Nephron progenitor cell (in vitro differentiated cells): Measurements from ENCODE around the gene SEC14L5.

Experiments
- DNase-seq: peaks from one replicate; pipeline ENCODE4 v3.0.0; 2021
- H3K27ac Mint-ChIP-seq: 2 replicates; pipeline ENCODE4 v1.8.0; 2021; ENCODE audit warnings: mild to moderate bottlenecking, moderate library complexity, mixed read lengths
- H3K27me3 Mint-ChIP-seq: 2 replicates; pipeline ENCODE4 v1.8.0; 2021; ENCODE audit warnings: mild to moderate bottlenecking, low read depth, mixed read lengths; ENCODE audit not compliant: poor library complexity
- H3K36me3 Mint-ChIP-seq: 2 replicates; pipeline ENCODE4 v1.8.0; 2021; ENCODE audit warnings: low read depth, mixed read lengths
- H3K4me1 Mint-ChIP-seq: 2 replicates; pipeline ENCODE4 v1.8.0; 2021; ENCODE audit warnings: mixed read lengths
- H3K4me3 Mint-ChIP-seq: 2 replicates; pipeline ENCODE4 v1.8.0; 2021; ENCODE audit warnings: mild to moderate bottlenecking, moderate library complexity, mixed read lengths
- H3K9me3 Mint-ChIP-seq: 2 replicates; pipeline ENCODE4 v1.8.0; 2021; ENCODE audit warnings: mild to moderate bottlenecking, moderate library complexity, mixed read lengths
- TF ChIP-seq, protein P1 (sequence below): fragments of 200-600 bp; sonication (generic); IDR thresholded peaks from 2 replicates; pipeline ENCODE4 v1.5.0; 2021; ENCODE audit warnings: antibody characterized with exemption

The SEC14L5 gene

DNA sequence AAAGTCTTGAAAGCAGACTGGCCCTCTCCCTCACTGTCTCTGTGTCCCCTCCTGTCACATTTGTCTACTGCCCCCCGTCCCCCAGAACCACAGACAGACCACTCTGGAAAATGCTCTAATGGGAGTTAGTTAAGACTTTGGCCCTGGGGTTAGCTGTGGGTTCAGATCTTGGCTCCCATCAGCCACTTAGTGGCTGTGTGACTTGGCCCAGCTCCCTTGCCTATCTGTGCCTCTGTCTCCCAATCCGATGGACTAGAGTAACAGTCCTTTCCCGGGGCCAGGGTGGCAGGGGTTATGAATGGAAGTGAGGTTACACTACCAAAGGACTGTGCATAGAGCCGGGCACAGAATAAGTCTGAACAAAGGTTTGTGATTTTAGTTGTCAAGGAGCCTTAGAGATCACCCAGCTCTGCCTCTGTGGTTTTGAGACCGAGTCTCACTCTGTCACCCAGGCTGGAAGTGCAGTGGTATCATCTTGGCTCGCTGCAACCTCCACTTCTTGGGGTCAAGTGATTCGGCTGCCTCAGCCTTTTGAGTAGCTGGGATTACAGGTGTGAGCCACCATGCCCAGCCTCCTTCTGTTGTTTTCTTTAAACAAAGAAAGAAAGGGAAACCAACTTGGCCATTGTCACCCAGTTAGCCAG, 44.9 kb upstream of the SEC14L5 start:
- TF ChIP-seq, protein P1, sequence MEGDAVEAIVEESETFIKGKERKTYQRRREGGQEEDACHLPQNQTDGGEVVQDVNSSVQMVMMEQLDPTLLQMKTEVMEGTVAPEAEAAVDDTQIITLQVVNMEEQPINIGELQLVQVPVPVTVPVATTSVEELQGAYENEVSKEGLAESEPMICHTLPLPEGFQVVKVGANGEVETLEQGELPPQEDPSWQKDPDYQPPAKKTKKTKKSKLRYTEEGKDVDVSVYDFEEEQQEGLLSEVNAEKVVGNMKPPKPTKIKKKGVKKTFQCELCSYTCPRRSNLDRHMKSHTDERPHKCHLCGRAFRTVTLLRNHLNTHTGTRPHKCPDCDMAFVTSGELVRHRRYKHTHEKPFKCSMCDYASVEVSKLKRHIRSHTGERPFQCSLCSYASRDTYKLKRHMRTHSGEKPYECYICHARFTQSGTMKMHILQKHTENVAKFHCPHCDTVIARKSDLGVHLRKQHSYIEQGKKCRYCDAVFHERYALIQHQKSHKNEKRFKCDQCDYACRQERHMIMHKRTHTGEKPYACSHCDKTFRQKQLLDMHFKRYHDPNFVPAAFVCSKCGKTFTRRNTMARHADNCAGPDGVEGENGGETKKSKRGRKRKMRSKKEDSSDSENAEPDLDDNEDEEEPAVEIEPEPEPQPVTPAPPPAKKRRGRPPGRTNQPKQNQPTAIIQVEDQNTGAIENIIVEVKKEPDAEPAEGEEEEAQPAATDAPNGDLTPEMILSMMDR: no peak
- H3K4me1 Mint-ChIP-seq: no peaks in the 10 kb centered on the region
- peak overlapping the region; percentile 85 for H3K27ac Mint-ChIP-seq
- DNase-seq: no peak
- H3K36me3 Mint-ChIP-seq: no peaks in the 10 kb centered on the region
- no peaks in the 10 kb centered on the region for H3K9me3 Mint-ChIP-seq
- H3K4me3 Mint-ChIP-seq: no peak overlapping the region
- peaks cover 3% of the 10 kb centered on the region for H3K27me3 Mint-ChIP-seq

DNA sequence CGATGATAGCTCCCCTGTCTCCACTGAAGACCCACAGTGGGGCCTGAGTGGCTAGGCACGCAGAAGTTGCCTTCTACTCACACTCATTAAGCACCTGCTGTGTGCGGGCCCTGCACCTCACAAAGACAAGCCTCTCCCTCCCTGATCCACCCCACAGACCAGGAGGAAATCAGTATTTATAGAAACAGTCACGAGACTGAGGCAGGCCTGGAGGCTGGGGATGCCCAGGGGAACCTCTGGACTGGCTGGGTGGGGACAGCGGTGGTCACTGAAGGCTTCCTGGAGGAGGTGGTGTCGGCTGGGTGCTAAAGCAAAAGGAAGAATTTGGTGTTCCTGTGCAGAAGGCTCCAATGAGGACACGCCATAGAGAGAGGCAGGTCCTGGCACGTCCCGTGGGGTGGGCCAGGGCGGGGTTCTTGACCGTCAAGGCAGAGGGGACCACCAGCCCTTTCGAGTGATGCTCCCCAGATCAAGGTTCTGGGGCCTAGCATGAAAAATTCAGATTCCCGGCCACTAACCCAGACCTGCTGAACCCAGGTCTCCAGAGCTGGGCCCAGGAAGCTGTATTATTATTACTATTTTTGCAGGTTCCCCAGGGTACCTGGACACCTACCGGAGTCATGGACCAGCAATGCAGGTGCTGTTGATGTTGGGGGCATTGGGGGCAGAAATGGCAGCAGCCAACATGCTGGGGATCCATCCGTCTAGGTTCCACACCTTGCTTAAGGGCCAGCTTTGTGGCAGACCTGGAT, 44.2 kb upstream of the SEC14L5 start:
- H3K9me3 Mint-ChIP-seq: no peaks in the 10 kb centered on the region
- no peak overlapping the region for H3K27ac Mint-ChIP-seq
- H3K4me3 Mint-ChIP-seq: no peak overlapping the region
- H3K36me3 Mint-ChIP-seq: no peaks in the 10 kb centered on the region
- TF ChIP-seq, protein P1: no peak
- no peaks in the 10 kb centered on the region for H3K27me3 Mint-ChIP-seq
- DNase-seq: no peak
- no peaks in the 10 kb centered on the region for H3K4me1 Mint-ChIP-seq

DNA sequence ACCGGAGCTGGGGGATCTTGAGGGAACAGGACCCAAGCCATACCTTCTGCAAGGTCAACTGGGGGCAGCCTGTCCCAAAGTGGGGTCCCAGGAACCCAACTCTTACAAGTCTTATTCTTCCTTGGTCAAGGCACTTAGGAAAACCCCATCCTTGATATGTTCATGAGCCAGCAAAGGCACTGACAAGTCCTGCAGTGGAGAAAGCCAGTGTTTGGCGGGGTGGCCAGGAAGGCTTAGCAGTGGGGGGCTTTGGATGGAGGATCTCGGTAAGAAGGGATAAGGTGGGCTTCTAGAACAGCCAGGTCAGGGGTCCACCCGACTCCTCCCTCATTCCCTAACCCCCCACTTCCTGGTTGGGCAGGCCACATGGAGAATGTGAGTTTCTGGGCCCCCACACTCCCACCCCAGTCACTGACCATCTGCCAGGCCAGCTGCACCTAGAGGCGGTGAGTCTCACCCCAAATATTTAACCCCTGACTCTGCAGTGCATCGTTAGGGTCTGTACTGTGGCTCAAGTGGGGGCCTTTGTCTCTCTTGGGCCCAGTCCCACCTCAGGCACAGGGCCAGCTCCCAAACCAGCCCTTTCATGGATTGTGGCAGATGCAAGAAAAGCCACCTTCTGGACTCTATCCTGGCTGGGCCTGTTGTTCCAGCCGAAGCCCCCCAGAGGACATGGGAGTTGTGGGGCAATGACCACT, 43.5 kb upstream of the SEC14L5 start:
- H3K27ac Mint-ChIP-seq: no peak overlapping the region
- H3K36me3 Mint-ChIP-seq: no peaks in the 10 kb centered on the region
- H3K4me1 Mint-ChIP-seq: no peaks in the 10 kb centered on the region
- H3K27me3 Mint-ChIP-seq: no peaks in the 10 kb centered on the region
- H3K9me3 Mint-ChIP-seq: no peaks in the 10 kb centered on the region
- no peak overlapping the region for H3K4me3 Mint-ChIP-seq
- TF ChIP-seq, protein P1: no peak
- DNase-seq: no peak

DNA sequence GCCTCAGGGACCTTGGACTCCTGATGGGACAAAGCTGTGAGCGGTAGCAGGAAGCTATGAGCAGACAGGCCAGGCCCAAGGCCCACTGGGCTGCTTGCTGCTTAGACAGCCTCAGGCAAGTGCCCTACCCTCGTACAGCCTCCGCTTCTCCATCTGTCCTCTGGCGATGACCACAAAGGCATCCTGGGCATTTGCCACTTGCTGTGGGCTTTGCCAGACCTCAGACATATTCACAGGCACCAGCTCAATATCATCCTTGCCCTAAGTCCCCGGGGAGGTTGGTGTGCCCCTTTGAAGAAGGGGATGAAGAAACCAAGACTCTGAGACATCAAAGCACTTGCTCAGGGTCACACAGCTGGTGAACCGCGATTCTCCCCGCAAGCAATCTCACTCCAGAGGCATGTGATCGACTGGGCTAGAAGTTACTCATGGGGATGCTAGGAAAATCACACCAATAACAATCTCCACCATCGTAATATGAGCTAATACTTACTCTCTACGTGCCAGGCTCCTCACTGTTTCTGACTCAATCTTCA, 42.8 kb upstream of the SEC14L5 start:
- Mint-ChIP-seq H3K4me1 (no peaks in the 10 kb centered on the region), H3K9me3 (no peaks in the 10 kb centered on the region), H3K4me3 (no peak overlapping the region), H3K27me3 (no peaks in the 10 kb centered on the region), H3K36me3 (no peaks in the 10 kb centered on the region), H3K27ac (no peak overlapping the region)
- TF ChIP-seq, protein P1: no peak
- DNase-seq: no peak

DNA sequence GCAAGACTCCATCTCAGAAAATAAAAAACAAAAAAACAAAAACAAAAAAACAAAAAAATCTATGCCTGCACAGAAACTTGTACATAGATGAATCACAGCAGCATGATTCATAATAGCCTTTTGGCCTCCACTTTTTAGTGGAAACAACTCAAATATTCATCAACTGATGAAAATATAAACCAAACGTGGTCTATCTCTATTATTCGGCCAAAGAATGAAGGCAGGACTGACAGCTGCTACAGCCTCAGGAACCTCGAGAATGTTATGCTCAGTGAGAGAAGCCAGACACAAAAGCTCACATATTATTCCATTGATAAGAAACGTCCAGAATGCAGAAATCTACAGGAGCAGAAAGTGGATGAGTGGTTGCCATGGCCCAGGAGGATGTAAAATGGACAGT, 41.0 kb upstream of the SEC14L5 start:
- no peaks in the 10 kb centered on the region for H3K4me1 Mint-ChIP-seq
- DNase-seq: no peak
- H3K36me3 Mint-ChIP-seq: no peaks in the 10 kb centered on the region
- no peaks in the 10 kb centered on the region for H3K27me3 Mint-ChIP-seq
- H3K27ac Mint-ChIP-seq: no peak overlapping the region
- no peak overlapping the region for H3K4me3 Mint-ChIP-seq
- no peaks in the 10 kb centered on the region for H3K9me3 Mint-ChIP-seq
- TF ChIP-seq, protein P1: no peak
